Nephron progenitor cell (in vitro differentiated cells): Measurements from ENCODE around the gene RECK.
A peak's percentile ranks its signal among the peaks of the same experiment; 100 is the strongest.

Experiments used
- DNase-seq: peaks from one replicate; pipeline ENCODE4 v3.0.0; 2021
- H3K27ac Mint-ChIP-seq: 2 replicates; pipeline ENCODE4 v1.8.0; 2021; ENCODE audit warnings: mild to moderate bottlenecking, moderate library complexity, mixed read lengths
- H3K27me3 Mint-ChIP-seq: 2 replicates; pipeline ENCODE4 v1.8.0; 2021; ENCODE audit warnings: mild to moderate bottlenecking, low read depth, mixed read lengths; ENCODE audit not compliant: poor library complexity
- H3K36me3 Mint-ChIP-seq: 2 replicates; pipeline ENCODE4 v1.8.0; 2021; ENCODE audit warnings: low read depth, mixed read lengths
- H3K4me1 Mint-ChIP-seq: 2 replicates; pipeline ENCODE4 v1.8.0; 2021; ENCODE audit warnings: mixed read lengths
- H3K4me3 Mint-ChIP-seq: 2 replicates; pipeline ENCODE4 v1.8.0; 2021; ENCODE audit warnings: mild to moderate bottlenecking, moderate library complexity, mixed read lengths
- H3K9me3 Mint-ChIP-seq: 2 replicates; pipeline ENCODE4 v1.8.0; 2021; ENCODE audit warnings: mild to moderate bottlenecking, moderate library complexity, mixed read lengths
- TF ChIP-seq, protein P1 (sequence below): fragments of 200-600 bp; sonication (generic); IDR thresholded peaks from 2 replicates; pipeline ENCODE4 v1.5.0; 2021; ENCODE audit warnings: antibody characterized with exemption

Gene RECK

DNA sequence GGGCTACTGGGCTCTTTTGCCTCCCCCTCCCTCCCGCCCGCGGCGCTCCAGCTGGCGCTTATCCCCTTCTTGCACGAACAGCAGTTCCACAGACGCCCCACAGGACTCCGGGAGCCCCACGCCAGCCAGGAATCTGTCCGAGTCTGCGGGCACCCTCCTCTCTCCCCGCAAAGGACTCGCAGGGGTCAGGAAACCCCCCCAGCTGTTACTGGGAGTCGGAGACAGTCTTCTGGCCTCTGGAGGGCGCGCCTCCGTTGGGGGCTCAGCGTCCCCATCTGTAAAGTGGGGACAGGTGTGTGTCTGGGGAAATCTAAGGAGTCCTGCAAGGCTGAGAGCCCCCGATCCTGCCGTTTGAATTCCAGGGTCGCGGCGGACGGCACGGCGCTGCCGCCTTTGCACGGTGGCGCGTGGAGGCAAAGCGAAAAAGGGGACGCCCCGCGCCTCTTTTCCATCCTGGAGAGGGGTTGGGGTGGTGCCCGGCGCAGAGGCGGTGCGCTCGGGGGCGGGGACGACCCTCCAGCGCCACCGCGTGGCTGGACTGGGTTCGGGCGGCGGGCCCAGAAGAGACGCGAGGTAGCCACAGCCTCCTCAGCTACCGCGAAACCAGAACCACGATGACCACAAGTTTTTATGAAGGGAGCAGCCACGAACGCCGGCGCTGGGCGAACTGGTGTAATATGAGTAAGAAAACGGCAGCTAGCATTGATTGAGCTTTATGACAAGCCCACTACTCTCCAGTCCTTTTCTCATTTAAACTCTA, 129.6 kb downstream of the RECK start:
- H3K4me3 Mint-ChIP-seq, result peak overlapping the region; percentile 48

GRCh38 chr9:36169166-36169565, 132.5 kb downstream of the RECK start, which contains the start of gene CCIN:
TSS of gene CCIN (plus strand) at chr9:36169388. CDS start at chr9:36169503, 115 bp downstream.
- H3K27ac Mint-ChIP-seq, result no peak within 1 kb of the TSS
- TF ChIP-seq, protein P1, sequence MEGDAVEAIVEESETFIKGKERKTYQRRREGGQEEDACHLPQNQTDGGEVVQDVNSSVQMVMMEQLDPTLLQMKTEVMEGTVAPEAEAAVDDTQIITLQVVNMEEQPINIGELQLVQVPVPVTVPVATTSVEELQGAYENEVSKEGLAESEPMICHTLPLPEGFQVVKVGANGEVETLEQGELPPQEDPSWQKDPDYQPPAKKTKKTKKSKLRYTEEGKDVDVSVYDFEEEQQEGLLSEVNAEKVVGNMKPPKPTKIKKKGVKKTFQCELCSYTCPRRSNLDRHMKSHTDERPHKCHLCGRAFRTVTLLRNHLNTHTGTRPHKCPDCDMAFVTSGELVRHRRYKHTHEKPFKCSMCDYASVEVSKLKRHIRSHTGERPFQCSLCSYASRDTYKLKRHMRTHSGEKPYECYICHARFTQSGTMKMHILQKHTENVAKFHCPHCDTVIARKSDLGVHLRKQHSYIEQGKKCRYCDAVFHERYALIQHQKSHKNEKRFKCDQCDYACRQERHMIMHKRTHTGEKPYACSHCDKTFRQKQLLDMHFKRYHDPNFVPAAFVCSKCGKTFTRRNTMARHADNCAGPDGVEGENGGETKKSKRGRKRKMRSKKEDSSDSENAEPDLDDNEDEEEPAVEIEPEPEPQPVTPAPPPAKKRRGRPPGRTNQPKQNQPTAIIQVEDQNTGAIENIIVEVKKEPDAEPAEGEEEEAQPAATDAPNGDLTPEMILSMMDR, result no peak
- no peaks in the 10 kb centered on the region for H3K36me3 Mint-ChIP-seq
- no peaks in the 10 kb centered on the region for H3K9me3 Mint-ChIP-seq
- H3K4me3 Mint-ChIP-seq, result no peak within 1 kb of the TSS
- H3K4me1 Mint-ChIP-seq, result peaks cover 32% of the 10 kb centered on the region
- no peaks in the 10 kb centered on the region for H3K27me3 Mint-ChIP-seq
- no peak for DNase-seq

More for the DNA sequence above, 129.6 kb downstream of the RECK start:
- no peak overlapping the region for H3K27ac Mint-ChIP-seq
- peaks cover 4% of the 10 kb centered on the region for H3K36me3 Mint-ChIP-seq
- DNase-seq, result peak; percentile 89
- H3K27me3 Mint-ChIP-seq, result peaks cover 4% of the 10 kb centered on the region
- H3K9me3 Mint-ChIP-seq, result no peaks in the 10 kb centered on the region
- peaks cover 55% of the 10 kb centered on the region for H3K4me1 Mint-ChIP-seq
- TF ChIP-seq, protein P1, result peak; percentile 93

GRCh38 chr9:36169708-36170107, 133.0 kb downstream of the RECK start:
- Mint-ChIP-seq H3K9me3 (no peaks in the 10 kb centered on the region), H3K4me1 (peaks cover 32% of the 10 kb centered on the region), H3K36me3 (no peaks in the 10 kb centered on the region), H3K27me3 (no peaks in the 10 kb centered on the region), H3K4me3 (no peak overlapping the region), H3K27ac (no peak overlapping the region)
- no peak for DNase-seq
- TF ChIP-seq, protein P1, result no peak

- Mint-ChIP-seq H3K36me3 (no peaks in the 10 kb centered on the region), H3K27me3 (no peaks in the 10 kb centered on the region), H3K4me3 (no peak overlapping the region), H3K27ac (no peak overlapping the region), H3K9me3 (no peaks in the 10 kb centered on the region), H3K4me1 (peaks cover 31% of the 10 kb centered on the region)
- no peak for DNase-seq
- TF ChIP-seq, protein P1, result no peak
Observed at GRCh38 chr9:36170531-36170930, 133.8 kb downstream of the RECK start.

DNA sequence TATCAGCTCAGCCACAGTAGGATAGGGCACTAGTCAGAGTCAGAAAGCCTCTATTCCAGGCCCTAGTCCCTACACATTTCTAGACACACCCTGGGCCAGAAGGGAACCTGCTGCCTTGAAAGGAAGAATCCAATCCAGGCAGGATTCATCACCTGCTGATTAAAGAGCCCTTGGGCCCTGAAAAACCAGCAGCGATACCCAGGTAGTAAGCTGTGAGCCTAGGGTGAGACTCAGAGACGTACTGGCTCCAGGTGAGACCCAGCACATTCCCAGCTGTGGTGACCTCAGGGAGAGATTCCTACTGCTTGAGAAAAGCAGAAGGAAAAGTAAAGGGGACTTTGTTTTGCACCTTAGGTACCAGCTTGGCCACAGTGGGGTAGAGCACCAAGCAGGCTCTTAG, 137.1 kb downstream of the RECK start:
- H3K27ac Mint-ChIP-seq, result no peak overlapping the region

More for the DNA sequence above, 137.1 kb downstream of the RECK start:
- H3K4me1 Mint-ChIP-seq, result peaks cover 29% of the 10 kb centered on the region
- peaks cover 9% of the 10 kb centered on the region for H3K9me3 Mint-ChIP-seq
- DNase-seq, result no peak
- H3K4me3 Mint-ChIP-seq, result no peak overlapping the region
- H3K27me3 Mint-ChIP-seq, result no peaks in the 10 kb centered on the region
- TF ChIP-seq, protein P1, result no peak
- H3K36me3 Mint-ChIP-seq, result no peaks in the 10 kb centered on the region
